GM12801 (cell line): ENCODE data around the gene PDSS2.

ENCODE experiments used
- TF ChIP-seq, protein P1 (sequence below): IDR thresholded peaks from one replicate; pipeline ENCODE4 v1.5.1; 2011; ENCODE audit warnings: control low read depth; ENCODE audit not compliant: insufficient read length; ENCODE audit errors: extremely low read depth

The PDSS2 gene

DNA sequence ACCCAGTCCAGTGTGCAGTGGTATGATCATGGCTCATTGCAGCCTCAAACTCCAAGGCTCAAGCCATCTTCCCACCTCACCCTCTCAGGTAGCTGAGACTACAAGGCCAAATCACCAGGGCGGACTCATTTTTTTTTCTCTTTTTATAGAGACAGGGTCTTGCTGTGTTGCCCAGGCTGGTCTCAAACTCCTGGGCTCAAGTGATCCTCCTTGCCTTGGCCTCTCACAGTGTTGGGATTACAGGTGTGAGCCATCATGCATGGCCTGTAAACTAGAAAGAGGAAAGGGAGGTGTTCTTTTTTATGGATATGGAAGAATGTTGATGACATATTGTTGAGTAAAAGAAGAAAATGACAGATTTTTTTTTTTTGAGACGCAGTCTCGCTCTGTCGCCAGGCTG lies 339.0 kb downstream of the PDSS2 start:
- TF ChIP-seq, protein P1, sequence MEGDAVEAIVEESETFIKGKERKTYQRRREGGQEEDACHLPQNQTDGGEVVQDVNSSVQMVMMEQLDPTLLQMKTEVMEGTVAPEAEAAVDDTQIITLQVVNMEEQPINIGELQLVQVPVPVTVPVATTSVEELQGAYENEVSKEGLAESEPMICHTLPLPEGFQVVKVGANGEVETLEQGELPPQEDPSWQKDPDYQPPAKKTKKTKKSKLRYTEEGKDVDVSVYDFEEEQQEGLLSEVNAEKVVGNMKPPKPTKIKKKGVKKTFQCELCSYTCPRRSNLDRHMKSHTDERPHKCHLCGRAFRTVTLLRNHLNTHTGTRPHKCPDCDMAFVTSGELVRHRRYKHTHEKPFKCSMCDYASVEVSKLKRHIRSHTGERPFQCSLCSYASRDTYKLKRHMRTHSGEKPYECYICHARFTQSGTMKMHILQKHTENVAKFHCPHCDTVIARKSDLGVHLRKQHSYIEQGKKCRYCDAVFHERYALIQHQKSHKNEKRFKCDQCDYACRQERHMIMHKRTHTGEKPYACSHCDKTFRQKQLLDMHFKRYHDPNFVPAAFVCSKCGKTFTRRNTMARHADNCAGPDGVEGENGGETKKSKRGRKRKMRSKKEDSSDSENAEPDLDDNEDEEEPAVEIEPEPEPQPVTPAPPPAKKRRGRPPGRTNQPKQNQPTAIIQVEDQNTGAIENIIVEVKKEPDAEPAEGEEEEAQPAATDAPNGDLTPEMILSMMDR: no peak

DNA sequence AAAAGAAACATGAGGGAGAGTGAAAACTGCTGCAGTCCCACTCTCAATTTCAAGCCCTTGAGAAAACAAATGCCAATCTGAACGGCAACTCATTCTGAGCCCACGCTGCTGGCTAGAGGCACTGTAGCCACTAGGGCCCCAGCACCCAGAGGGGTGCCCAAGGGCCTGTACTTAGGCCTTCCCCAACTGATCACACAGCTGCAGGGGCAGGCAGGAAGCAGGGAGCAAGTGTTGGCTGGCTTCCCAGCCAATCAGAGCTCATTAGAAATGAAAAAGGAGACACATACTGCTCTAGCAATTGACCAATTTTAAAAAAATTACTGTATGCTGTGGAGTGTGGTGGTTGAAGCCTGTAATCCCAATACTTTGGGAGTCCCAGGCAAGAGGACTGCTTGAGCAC lies 340.4 kb downstream of the PDSS2 start:
- TF ChIP-seq, protein P1: no peak

DNA sequence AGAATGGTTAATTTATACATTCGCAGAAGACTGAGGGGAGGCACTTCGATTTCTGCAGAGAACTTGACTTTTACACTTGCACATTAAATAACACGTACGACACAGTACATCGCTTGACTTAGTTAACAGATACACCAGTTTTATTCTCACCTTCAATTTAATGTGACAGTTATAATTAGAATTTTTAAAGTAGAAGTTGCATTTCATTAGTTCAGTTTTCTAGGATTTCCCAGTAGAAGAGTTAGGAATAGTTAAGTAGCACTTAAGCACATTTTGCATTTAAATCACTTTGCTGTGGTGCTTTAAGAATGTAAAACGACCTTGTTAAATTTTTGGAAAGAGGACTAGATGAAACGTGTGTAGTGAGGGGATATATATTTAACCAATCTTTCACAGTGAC lies 342.4 kb downstream of the PDSS2 start:
- TF ChIP-seq, protein P1: no peak

DNA sequence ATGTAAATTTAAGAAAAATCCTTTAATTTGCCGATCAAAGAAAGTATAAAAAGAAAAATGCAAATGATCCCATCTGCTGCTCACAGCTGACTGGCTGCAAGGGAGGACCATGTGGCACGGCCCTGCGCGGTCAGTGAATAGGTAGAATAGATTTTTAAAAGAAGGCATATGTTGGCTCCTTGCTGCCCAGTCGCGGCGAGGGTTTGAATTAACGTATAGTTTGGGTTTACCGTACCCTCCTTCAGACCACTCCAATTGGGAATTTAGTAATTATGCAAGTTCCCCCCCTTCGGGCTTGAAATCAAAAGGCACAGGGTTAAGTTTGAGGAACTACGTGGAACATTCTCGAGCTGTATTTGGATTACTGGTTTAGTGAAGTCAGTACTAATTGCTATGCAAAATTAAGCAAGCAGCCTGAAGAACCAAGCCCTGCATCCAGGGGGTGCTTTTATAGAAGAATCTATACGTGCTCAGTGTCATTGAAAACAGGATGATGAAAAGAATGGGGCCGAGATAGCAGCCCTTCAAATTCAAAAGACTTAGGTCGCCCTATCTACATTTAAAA lies 343.0 kb downstream of the PDSS2 start:
- TF ChIP-seq, protein P1: no peak

DNA sequence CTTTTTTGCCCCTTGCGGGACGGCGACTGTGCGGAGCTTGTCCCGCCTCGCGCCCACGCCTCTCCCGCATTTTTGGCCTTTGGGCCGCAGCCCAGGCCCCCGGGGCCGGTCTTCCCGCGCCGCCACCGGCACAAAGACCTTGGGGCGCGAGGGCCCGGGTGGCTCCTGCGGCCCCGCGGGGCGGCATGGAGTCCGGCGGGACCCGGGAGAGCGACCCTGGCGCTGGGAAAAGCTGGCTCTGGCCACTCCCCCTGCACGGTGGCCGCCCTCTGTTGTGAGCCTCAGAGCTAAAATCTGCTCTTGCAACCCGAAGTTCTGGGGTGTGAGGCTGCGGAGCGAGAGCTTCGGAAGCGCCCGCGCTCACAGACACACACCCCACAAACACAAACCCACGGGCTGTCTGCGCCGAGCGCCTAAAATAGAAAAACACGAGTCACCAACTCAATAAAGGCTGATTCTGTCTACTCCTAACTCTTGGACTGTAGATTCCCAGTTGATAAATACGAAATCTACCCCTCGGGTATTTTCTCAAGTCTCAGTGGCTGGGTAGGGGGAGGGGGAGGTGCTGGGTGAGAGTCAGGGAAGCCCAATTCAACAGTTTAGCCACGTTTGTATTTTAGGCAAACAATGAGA lies 343.6 kb downstream of the PDSS2 start:
- TF ChIP-seq, protein P1: no peak

DNA sequence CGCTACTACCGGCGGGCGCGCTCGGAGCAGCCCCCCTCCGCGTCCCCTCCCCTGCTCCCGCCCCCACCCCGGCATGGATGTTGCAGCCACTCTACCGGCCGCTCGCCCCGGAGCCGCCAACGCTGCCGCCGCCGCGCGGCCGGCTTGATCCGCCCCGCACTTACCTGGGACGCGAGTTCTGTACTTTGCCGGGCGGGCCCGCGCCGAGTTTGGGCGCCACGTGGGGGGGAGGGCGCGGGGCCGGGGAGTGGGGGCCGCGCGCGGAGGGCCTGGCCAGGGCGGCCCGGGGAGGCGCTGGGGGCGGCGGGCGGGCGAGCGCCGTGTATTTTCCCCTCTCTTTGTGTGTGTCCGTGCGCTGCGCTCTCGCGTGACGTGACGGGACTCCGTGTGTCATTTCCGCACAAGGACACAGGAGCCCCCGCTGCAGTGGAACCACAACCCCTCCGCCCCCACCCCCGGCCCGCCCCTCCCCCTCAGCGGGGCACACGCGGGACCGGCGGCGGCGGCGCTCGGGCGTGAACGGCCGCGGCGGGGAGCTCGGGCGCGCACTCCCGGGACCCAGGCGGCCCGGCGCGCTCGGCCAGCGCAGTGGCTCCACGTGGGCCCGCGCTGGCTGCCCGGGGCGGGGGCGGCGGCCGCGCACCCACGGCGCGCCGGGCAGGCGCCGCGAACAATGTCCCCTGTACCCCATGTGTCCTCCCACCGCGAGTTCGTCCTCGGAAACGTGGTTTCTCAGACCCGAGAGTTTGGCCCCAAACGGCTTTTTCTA lies 344.3 kb downstream of the PDSS2 start, which contains the start of gene BEND3:
BEND3 (minus strand) TSS at position 590 of the 769 bp plus-strand sequence. CDS start 16,230 bp downstream, outside the sequence.
- TF ChIP-seq, protein P1: no peak

DNA sequence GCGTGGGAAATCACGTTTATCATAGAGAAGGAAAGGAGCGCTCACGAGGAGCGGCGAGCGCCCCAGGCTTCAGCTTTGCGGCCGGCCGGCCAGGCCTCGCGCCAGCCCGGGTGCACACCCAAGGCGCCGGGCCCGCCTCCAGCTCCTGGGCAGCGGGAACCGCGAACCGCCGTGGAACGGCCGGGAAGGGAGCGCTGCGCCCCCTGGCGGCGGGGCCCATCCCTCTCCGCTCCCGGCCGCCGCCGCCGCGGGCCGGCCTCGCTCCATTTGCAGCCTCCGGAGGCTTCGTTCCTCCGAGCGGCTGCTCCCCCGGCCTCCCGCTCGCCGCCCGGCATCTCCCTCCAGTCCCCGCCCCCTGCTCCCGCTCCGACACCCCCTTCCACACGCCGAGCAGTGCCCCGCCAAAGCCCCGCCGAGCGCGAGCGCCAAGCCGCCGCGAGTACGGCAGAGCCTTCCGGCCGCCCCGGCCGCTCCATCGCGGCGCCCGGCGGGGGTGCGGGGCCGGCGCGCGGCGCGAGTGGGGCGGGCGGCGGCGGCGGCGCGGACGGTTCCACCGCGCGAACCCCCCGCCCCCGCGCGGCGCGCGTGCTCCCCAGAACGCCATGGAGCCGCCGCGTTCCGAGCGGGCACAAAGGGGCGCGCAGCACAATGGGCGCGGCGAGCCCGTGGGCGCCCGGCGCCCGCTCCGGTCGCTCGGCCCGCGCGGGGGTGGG lies 345.0 kb downstream of the PDSS2 start:
- TF ChIP-seq, protein P1: no peak
